Liver (tissue), 3 donors: ENCODE measurements around the gene TSKU.
A peak's percentile ranks its signal among the peaks of the same experiment; 100 is the strongest.

Source experiments
- ATF3 ChIP-seq: IDR thresholded peaks from 2 replicates; pipeline ENCODE4 v1.6.1; 2016; ENCODE audit warnings: antibody characterized with exemption
- CTCF ChIP-seq: fragments of 150-350 bp; IDR thresholded peaks from 2 replicates; pipeline ENCODE4 v1.5.1; 2017; ENCODE audit warnings: improper control_type of control experiment, low read depth, low read length; ENCODE audit not compliant: missing input control
- EGR1 ChIP-seq, 2 donors: IDR thresholded peaks; 2 replicates each; pipeline ENCODE4 v1.6.1; 2016 to 2018; ENCODE audit warnings: antibody characterized with exemption in 2 of 2, low read depth in 2 of 2
- FOXA1 ChIP-seq: IDR thresholded peaks from 2 replicates; pipeline ENCODE4 v1.6.1; 2016; ENCODE audit warnings: antibody characterized with exemption
- FOXA2 ChIP-seq: IDR thresholded peaks from 2 replicates; pipeline ENCODE4 v1.6.1; 2016; ENCODE audit warnings: antibody characterized with exemption
- GABPA ChIP-seq, 2 donors: IDR thresholded peaks in 1 of 2; conservative IDR thresholded peaks in 1 of 2; 2 replicates each; pipeline ENCODE4 v1.6.1; 2016; ENCODE audit warnings: antibody characterized with exemption in 2 of 2, mild to moderate bottlenecking in 1 of 2, moderate library complexity in 1 of 2
- JUND ChIP-seq, 2 donors: IDR thresholded peaks; 2 replicates each; pipeline ENCODE4 v1.6.1; 2016; ENCODE audit warnings: antibody characterized with exemption in 2 of 2
- MAX ChIP-seq: IDR thresholded peaks from 2 replicates; pipeline ENCODE4 v1.6.1; 2016; ENCODE audit warnings: antibody characterized with exemption
- RAD21 ChIP-seq, 2 donors: IDR thresholded peaks; 2 replicates each; pipeline ENCODE4 v1.6.1; 2016; ENCODE audit warnings: antibody characterized with exemption in 2 of 2, mild to moderate bottlenecking in 2 of 2
- REST ChIP-seq: IDR thresholded peaks from 2 replicates; pipeline ENCODE4 v1.6.1; 2016; ENCODE audit warnings: antibody characterized with exemption, mild to moderate bottlenecking
- SP1 ChIP-seq: IDR thresholded peaks from 2 replicates; pipeline ENCODE4 v1.6.1; 2018; ENCODE audit warnings: antibody characterized with exemption, mild to moderate bottlenecking
- TAF1 ChIP-seq: conservative IDR thresholded peaks from 2 replicates; pipeline ENCODE4 v1.6.1; 2016; ENCODE audit warnings: antibody characterized with exemption, mild to moderate bottlenecking
- YY1 ChIP-seq: IDR thresholded peaks from 2 replicates; pipeline ENCODE4 v1.6.1; 2016; ENCODE audit warnings: antibody characterized with exemption, mild to moderate bottlenecking
- ZBTB33 ChIP-seq: IDR thresholded peaks from 2 replicates; pipeline ENCODE4 v1.6.1; 2016; ENCODE audit warnings: antibody characterized with exemption
- donor health status: healthy.
- donor health status: healthy.

GRCh38 chr11:76782531-76783293 is 444 bp upstream of the TSKU start:
- TF ChIP-seq CTCF (no peak), JUND (IDR thresholded peaks at IDR 0.05) (no peak), RAD21 (IDR thresholded peaks at IDR 0.05) (peak in 1 of 2 donors; percentile 51), FOXA1 (no peak), EGR1 (IDR thresholded peaks at IDR 0.05; ENCODE audit: low read depth in 2 of 2) (peak; percentile 74 to 85), MAX (peak; percentile 50), REST (peak; percentile 61), ZBTB33 (no peak), SP1 (peak; percentile 72), GABPA (IDR thresholded peaks at IDR 0.05 in 1 of 2, conservative IDR thresholded peaks at IDR 0.05 in 1 of 2) (peak in 1 of 2 donors; percentile 38), FOXA2 (no peak), ATF3 (no peak), YY1 (peak; percentile 94), TAF1 (peak; percentile 70)
